ENCODE measurements around the gene CHID1. TPM values are rescaled to one million over a fixed set of nuclear protein-coding genes. Genes with fewer than 3 reads are reported as not detected.

Gene CHID1
- total and polyA plus RNA-seq, 2 of the 8 experiments (the other 6 are each of a cell fraction or from before 2014, with no cell fraction given): 81.2 to 88.5 TPM

DNA sequence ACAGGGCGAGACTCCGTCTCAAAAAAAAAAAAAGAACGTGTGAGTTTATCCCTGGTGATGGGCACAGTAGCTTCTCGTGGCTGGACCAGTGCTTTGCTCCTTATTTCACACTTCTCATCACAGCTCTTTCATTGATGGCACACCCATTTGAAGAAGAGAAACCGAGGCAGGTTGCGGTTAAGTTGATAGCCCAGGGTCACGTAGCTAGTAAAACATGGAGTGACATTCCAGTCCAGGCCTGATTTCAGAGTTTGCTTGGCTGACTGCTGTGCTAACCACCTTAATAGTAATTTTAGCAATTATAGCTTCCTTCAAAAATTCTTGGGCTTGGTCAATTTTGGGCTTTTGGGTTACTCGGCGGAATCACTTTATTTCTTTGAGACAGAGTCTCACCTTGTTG, 40.9 kb upstream of the CHID1 start (continued):
- TF ChIP-seq, protein P1, sequence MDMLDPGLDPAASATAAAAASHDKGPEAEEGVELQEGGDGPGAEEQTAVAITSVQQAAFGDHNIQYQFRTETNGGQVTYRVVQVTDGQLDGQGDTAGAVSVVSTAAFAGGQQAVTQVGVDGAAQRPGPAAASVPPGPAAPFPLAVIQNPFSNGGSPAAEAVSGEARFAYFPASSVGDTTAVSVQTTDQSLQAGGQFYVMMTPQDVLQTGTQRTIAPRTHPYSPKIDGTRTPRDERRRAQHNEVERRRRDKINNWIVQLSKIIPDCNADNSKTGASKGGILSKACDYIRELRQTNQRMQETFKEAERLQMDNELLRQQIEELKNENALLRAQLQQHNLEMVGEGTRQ (IDR thresholded peaks at IDR 0.05; ENCODE audit: low read length): no peak
- TF ChIP-seq NRF1 (IDR thresholded peaks at IDR 0.05; ENCODE audit: low read depth, low read length) (no peak), TCF12 (IDR thresholded peaks at IDR 0.05; ENCODE audit: low read depth, low read length) (no peak), JUND (IDR thresholded peaks at IDR 0.05; ENCODE audit: low read length) (no peak), SP2 (IDR thresholded peaks at IDR 0.05; ENCODE audit: low read length) (no peak), SAP30 (IDR thresholded peaks at IDR 0.05; ENCODE audit: insufficient read depth, insufficient replicate concordance, low read length) (no peak)
